ENCODE results near the gene INCENP. TPM values are rescaled to one million over a fixed set of nuclear protein-coding genes. Genes with fewer than 3 reads are reported as not detected.

The INCENP gene
- polyA plus RNA-seq, 1 of the 3 experiments (the other 2 are of a cell fraction): 20.1 TPM

DNA sequence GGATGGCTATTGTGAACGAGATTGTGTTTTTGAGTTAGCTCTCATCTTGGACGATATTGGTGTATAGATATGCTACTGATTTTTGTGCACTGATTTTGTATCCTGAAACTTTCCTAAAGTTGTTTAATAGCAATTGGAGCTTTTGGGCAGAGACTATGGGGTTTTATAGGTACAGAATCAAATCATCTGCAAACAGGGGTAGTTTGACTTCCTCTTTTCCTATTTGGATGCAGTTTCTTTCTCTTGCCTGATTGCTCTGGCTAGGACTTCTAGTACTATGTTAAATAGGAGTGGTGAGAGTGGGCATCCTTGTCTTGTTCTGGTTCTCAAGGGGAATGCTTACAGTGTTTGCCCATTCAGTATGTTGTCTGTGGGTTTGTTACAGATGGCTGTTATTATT, 57.3 kb downstream of the INCENP start:
- POLR2A ChIA-PET: no interaction called here
- H3K4me2 ChIP-seq: no peak overlapping the region
- H3K36me3 ChIP-seq (replicated peaks in 1 of 2; ENCODE audit: control insufficient read depth in 1 of 2, insufficient read depth in 2 of 2, low read length in 1 of 2): no peaks in the 10 kb centered on the region
- TF ChIP-seq EZH2phosphoT487 (IDR thresholded peaks at IDR 0.05; ENCODE audit: borderline replicate concordance, low read depth) (no peak), NRF1 (IDR thresholded peaks at IDR 0.05; ENCODE audit: low read depth, low read length) (no peak), NFIC (IDR thresholded peaks at IDR 0.05; ENCODE audit: borderline replicate concordance) (no peak), SIN3A (IDR thresholded peaks at IDR 0.05; ENCODE audit: borderline replicate concordance, low read depth, low read length) (no peak), GABPA (IDR thresholded peaks at IDR 0.05; ENCODE audit: low read depth) (no peak), YY1 (IDR thresholded peaks at IDR 0.05; ENCODE audit: low read depth) (no peak), MEF2A (IDR thresholded peaks at IDR 0.05; ENCODE audit: borderline replicate concordance, low read depth) (no peak), RFX5 (IDR thresholded peaks at IDR 0.05; ENCODE audit: low read length) (no peak)
- no peak overlapping the region for H2AFZ ChIP-seq (ENCODE audit: low read depth)
- H4K20me1 ChIP-seq (ENCODE audit: insufficient read depth): no peaks in the 10 kb centered on the region
- no peaks in the 10 kb centered on the region for H3K9me3 ChIP-seq
- CTCF ChIA-PET: interaction anchor here (1.5 kb wide), 1 partner anchor 10 kb away, joined by 4 read pairs; no protein-coding TSS in a partner anchor
- 38% methylated on average over 2 of the region's 2 CpGs for WGBS (ENCODE audit: low lambda C conversion rate)
- no peaks in the 10 kb centered on the region for H3F3A ChIP-seq (replicated peaks; ENCODE audit: insufficient read depth)
- H3K27me3 ChIP-seq (ENCODE audit: insufficient read depth): peaks cover 5% of the 10 kb centered on the region; the same call in 1 of the 2 replicates
- H3K9ac ChIP-seq: no peak overlapping the region
- H3K4me1 ChIP-seq (ENCODE audit: control insufficient read depth in 1 of 2, insufficient read depth in 2 of 2, low read depth in 1 of 2, low read length in 1 of 2): no peaks in the 10 kb centered on the region
- H3K79me2 ChIP-seq (ENCODE audit: insufficient read depth): no peaks in the 10 kb centered on the region
- H3K4me3 ChIP-seq (ENCODE audit: low read depth in 2 of 2, low read length in 1 of 2): no peak overlapping the region
- no peak for DNase-seq
- no peak overlapping the region for H3K27ac ChIP-seq (ENCODE audit: low read depth in 2 of 2, low read length in 1 of 2)
- H3K9me2 ChIP-seq: no peaks in the 10 kb centered on the region

DNA sequence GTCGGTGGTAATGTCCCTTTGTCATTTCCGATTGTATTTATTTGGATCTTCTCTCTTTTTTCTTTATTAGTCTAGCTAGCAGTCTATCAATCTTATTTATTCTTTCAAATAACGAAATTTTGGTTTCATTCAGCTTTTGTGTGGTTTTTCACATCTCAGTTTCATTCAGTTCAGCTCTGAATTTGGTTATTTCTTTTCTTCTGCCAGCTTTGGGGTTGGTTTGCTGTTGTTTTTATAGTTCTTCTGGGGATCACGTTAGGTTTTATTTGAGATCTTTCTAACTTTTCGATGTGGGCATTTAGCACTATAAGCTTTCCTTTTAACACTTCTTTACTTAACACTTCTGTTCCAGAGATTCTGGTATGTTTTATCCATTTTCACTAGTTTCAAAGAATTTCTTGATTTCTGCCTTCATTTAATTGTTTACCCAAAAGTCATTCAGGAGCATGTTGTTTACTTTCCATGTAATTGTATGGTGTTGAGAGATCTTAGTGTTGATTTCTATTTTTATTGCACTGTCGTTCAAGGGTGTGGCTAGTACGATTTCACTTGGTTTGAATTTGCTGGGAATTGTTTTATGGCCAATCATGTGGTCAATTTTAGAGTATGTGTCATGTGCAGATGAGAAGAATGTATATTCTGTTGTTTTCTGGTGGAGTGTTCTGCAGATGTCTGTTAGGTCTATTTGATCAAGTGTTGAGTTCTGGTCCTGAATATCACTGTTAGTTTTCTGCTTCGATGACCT, 58.5 kb downstream of the INCENP start:
- no peak overlapping the region for H3K4me3 ChIP-seq (ENCODE audit: low read depth in 2 of 2, low read length in 1 of 2)
- no peak overlapping the region for H2AFZ ChIP-seq (ENCODE audit: low read depth)
- no peaks in the 10 kb centered on the region for H4K20me1 ChIP-seq (ENCODE audit: insufficient read depth)
- peaks cover 5% of the 10 kb centered on the region; the same call in 1 of the 2 replicates for H3K27me3 ChIP-seq (ENCODE audit: insufficient read depth)
- H3K9ac ChIP-seq: no peak overlapping the region
- ChIA-PET POLR2A (no interaction called here), CTCF (interaction anchor here (0.7 to 1.6 kb wide), 2 partner anchors 11 kb away, joined by 3 to 11 read pairs; no protein-coding TSS in a partner anchor)
- TF ChIP-seq EP300 (IDR thresholded peaks at IDR 0.05; ENCODE audit: borderline replicate concordance in 1 of 2, low read depth in 1 of 2, low read length in 1 of 2) (no peak), GATA2 (CRISPR knock-in tag; IDR thresholded peaks at IDR 0.05) (no peak), SIN3A (IDR thresholded peaks at IDR 0.05; ENCODE audit: borderline replicate concordance, low read depth, low read length) (no peak), FOXJ3 (CRISPR knock-in tag; IDR thresholded peaks at IDR 0.05) (no peak), RXRA (IDR thresholded peaks at IDR 0.05; ENCODE audit: borderline replicate concordance, low read depth) (no peak), JUND (IDR thresholded peaks at IDR 0.05) (no peak), RFX5 (IDR thresholded peaks at IDR 0.05; ENCODE audit: low read length) (no peak), YY1 (IDR thresholded peaks at IDR 0.05; ENCODE audit: low read depth) (no peak)
- TF ChIP-seq, protein P1, sequence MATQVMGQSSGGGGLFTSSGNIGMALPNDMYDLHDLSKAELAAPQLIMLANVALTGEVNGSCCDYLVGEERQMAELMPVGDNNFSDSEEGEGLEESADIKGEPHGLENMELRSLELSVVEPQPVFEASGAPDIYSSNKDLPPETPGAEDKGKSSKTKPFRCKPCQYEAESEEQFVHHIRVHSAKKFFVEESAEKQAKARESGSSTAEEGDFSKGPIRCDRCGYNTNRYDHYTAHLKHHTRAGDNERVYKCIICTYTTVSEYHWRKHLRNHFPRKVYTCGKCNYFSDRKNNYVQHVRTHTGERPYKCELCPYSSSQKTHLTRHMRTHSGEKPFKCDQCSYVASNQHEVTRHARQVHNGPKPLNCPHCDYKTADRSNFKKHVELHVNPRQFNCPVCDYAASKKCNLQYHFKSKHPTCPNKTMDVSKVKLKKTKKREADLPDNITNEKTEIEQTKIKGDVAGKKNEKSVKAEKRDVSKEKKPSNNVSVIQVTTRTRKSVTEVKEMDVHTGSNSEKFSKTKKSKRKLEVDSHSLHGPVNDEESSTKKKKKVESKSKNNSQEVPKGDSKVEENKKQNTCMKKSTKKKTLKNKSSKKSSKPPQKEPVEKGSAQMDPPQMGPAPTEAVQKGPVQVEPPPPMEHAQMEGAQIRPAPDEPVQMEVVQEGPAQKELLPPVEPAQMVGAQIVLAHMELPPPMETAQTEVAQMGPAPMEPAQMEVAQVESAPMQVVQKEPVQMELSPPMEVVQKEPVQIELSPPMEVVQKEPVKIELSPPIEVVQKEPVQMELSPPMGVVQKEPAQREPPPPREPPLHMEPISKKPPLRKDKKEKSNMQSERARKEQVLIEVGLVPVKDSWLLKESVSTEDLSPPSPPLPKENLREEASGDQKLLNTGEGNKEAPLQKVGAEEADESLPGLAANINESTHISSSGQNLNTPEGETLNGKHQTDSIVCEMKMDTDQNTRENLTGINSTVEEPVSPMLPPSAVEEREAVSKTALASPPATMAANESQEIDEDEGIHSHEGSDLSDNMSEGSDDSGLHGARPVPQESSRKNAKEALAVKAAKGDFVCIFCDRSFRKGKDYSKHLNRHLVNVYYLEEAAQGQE (IDR thresholded peaks at IDR 0.05; ENCODE audit: low read depth, low read length): no peak
- TF ChIP-seq, protein P2, sequence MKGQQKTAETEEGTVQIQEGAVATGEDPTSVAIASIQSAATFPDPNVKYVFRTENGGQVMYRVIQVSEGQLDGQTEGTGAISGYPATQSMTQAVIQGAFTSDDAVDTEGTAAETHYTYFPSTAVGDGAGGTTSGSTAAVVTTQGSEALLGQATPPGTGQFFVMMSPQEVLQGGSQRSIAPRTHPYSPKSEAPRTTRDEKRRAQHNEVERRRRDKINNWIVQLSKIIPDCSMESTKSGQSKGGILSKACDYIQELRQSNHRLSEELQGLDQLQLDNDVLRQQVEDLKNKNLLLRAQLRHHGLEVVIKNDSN (IDR thresholded peaks at IDR 0.05; ENCODE audit: borderline replicate concordance, low read depth): no peak
- TF ChIP-seq, protein P3, sequence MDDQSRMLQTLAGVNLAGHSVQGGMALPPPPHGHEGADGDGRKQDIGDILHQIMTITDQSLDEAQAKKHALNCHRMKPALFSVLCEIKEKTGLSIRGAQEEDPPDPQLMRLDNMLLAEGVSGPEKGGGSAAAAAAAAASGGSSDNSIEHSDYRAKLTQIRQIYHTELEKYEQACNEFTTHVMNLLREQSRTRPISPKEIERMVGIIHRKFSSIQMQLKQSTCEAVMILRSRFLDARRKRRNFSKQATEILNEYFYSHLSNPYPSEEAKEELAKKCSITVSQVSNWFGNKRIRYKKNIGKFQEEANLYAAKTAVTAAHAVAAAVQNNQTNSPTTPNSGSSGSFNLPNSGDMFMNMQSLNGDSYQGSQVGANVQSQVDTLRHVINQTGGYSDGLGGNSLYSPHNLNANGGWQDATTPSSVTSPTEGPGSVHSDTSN (IDR thresholded peaks at IDR 0.05): no peak
- no peak overlapping the region for H3K27ac ChIP-seq (ENCODE audit: low read depth in 2 of 2, low read length in 1 of 2)
- DNase-seq: no peak
- H3K9me3 ChIP-seq: no peaks in the 10 kb centered on the region
- 12% methylated on average over 8 of the region's 8 CpGs for WGBS (ENCODE audit: low lambda C conversion rate)
- H3K4me1 ChIP-seq (ENCODE audit: control insufficient read depth in 1 of 2, insufficient read depth in 2 of 2, low read depth in 1 of 2, low read length in 1 of 2): no peaks in the 10 kb centered on the region
- H3F3A ChIP-seq (replicated peaks; ENCODE audit: insufficient read depth): no peaks in the 10 kb centered on the region
- no peaks in the 10 kb centered on the region for H3K36me3 ChIP-seq (replicated peaks in 1 of 2; ENCODE audit: control insufficient read depth in 1 of 2, insufficient read depth in 2 of 2, low read length in 1 of 2)
- H3K79me2 ChIP-seq (ENCODE audit: insufficient read depth): no peaks in the 10 kb centered on the region
- no peaks in the 10 kb centered on the region for H3K9me2 ChIP-seq
- H3K4me2 ChIP-seq: no peak overlapping the region

Measured in SK-N-SH (cell line).